ENCODE measurements around the gene SPATA31C2. TPM values are rescaled to one million over a fixed set of nuclear protein-coding genes. Genes with fewer than 3 reads are reported as not detected.
"Not testable (repeated sequence)": the region's sequence is repeated elsewhere in the genome, so short reads cannot be mapped to it uniquely, and the experiment has no call there.

SPATA31C2 gene
- total and polyA plus RNA-seq, 7 experiments from 2014 or later, result 0.17 TPM; not detected in 6

DNA sequence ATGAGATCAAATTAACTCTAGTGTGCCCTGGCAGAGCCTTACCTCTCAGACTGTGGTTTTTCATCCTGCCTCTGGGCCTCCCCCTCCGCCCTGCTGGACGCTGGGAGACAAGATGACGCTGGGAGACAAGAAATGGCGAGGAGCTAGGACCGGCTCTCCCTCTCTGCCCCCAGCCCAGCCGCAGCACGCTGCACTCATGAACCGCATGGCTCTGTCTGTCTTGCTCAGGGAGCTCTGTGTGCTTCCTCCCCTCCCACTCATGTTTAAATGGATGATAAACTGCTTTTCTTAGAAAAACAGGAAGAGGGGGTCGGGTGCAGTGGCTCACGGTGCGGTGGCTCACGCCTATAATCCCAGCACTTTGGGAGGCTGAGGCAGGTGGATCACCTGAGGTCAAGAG lies 4.7 kb downstream of the SPATA31C2 start:
- H3K4me3 Mint-ChIP-seq, result peak overlapping the region in 1 of 10 donors; percentile 35
- H3K36me3 Mint-ChIP-seq; H3K36me3 ChIP-seq (ENCODE audit: control insufficient read depth in 2 of 3, insufficient read depth in 3 of 3, low read length in 3 of 3); H3K9me3 Mint-ChIP-seq; H3K4me3 ChIP-seq (ENCODE audit: low read length); H3K27me3 Mint-ChIP-seq; H3K27ac ChIP-seq (ENCODE audit: low read depth, low read length); ATAC-seq; H3K27ac Mint-ChIP-seq; DNase-seq; H3K4me1 ChIP-seq (ENCODE audit: control insufficient read depth in 2 of 2, insufficient read depth in 2 of 2, low read length in 2 of 2); intact Hi-C loops (cut with micrococcal nuclease); CTCF ChIA-PET; H3K4me1 Mint-ChIP-seq; H3K9me3 ChIP-seq (ENCODE audit: control insufficient read depth in 2 of 3, low read length in 3 of 3); POLR2A ChIA-PET; H3K27me3 ChIP-seq (ENCODE audit: control insufficient read depth in 2 of 2, insufficient read depth in 2 of 2, low read length in 2 of 2): not testable (repeated sequence)

DNA sequence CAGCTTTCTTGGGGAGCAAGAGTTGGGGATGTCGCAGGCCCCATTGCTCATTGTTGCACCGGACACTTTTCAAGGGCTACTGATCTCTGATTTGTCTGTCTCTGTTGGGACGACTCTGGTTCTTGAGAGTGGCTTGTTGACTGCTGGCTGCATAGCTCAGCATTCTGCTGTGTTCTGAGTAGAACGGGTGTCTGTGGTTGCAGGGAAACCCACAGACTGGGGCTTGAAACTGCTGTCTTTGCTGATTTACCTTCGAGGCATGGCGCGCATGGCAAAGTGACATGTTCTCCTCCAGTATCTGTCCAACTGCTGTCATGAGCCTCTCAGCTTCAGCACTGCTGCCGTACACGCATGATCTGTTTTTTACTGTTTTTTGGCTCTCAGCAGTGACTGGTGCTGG lies 8.7 kb downstream of the SPATA31C2 start:
- POLR2A ChIA-PET; H3K36me3 Mint-ChIP-seq; H3K27me3 ChIP-seq (ENCODE audit: control insufficient read depth in 2 of 2, insufficient read depth in 2 of 2, low read length in 2 of 2); intact Hi-C loops (cut with micrococcal nuclease); CTCF ChIA-PET; ATAC-seq; H3K4me1 ChIP-seq (ENCODE audit: control insufficient read depth in 2 of 2, insufficient read depth in 2 of 2, low read length in 2 of 2); H3K9me3 Mint-ChIP-seq; H3K27ac ChIP-seq (ENCODE audit: low read depth, low read length); H3K27ac Mint-ChIP-seq; H3K27me3 Mint-ChIP-seq; H3K9me3 ChIP-seq (ENCODE audit: control insufficient read depth in 2 of 3, low read length in 3 of 3); H3K36me3 ChIP-seq (ENCODE audit: control insufficient read depth in 2 of 3, insufficient read depth in 3 of 3, low read length in 3 of 3); DNase-seq; H3K4me1 Mint-ChIP-seq; H3K4me3 ChIP-seq (ENCODE audit: low read length): not testable (repeated sequence)
- peak overlapping the region in 1 of 10 donors; percentile 12 for H3K4me3 Mint-ChIP-seq

DNA sequence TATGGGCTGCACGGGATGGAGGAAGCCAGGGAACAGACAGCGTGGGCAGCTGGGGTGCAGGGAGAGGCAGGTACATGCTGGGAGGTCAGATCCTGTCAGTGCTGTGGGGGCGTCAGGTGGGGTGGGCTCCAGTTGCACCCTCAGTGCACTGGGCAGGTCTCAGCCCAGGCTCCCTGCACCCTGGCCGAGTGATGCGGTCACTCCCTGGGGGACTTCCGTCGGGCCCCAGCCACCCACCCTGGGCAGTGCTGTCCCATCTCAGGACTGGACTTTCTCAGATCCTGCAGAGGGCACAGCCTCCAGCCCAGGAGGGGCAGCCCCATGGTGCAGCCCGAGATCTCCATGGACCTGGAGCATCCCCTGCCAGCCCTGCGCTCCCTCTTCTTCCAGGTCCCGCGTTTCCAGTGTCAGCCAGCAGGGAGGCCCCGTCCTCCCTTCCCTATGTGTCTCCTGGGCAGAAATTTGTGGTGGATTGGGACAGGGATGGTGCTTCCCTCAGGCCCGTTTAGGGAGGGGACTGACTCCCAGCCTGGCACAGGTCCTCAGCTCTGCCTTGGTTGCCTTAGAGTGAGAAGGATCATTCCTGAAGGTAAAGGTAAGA lies 10.5 kb downstream of the SPATA31C2 start:
- H3K4me3 ChIP-seq (ENCODE audit: low read length); intact Hi-C loops (cut with micrococcal nuclease); H3K27ac Mint-ChIP-seq; H3K36me3 ChIP-seq (ENCODE audit: control insufficient read depth in 2 of 3, insufficient read depth in 3 of 3, low read length in 3 of 3); H3K4me1 ChIP-seq (ENCODE audit: control insufficient read depth in 2 of 2, insufficient read depth in 2 of 2, low read length in 2 of 2); CTCF ChIA-PET; H3K4me3 Mint-ChIP-seq; DNase-seq; H3K36me3 Mint-ChIP-seq; H3K9me3 Mint-ChIP-seq; H3K9me3 ChIP-seq (ENCODE audit: control insufficient read depth in 2 of 3, low read length in 3 of 3); ATAC-seq; H3K27ac ChIP-seq (ENCODE audit: low read depth, low read length); H3K27me3 Mint-ChIP-seq; H3K27me3 ChIP-seq (ENCODE audit: control insufficient read depth in 2 of 2, insufficient read depth in 2 of 2, low read length in 2 of 2); H3K4me1 Mint-ChIP-seq; POLR2A ChIA-PET: not testable (repeated sequence)

DNA sequence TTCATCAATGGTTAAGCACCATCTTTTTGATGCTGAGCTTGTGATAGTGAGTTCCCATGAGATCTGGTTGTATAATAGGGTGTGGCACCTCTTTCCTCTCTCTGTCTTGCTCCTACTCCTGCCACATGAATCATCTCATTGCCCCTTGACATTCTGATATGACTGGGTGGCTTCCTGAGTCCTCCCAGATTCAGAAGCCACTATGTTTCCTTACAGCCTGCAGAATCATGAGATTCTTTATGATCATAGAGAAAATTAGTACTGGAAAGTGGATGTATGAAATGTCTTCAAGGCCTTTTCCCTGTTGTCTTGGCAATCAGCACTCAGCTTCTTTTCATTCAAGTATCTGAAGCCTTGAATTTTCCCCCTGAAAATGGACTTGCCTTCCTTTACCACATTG lies 14.9 kb downstream of the SPATA31C2 start:
- H3K9me3 Mint-ChIP-seq; H3K27ac ChIP-seq (ENCODE audit: low read depth, low read length); H3K36me3 Mint-ChIP-seq; H3K4me3 Mint-ChIP-seq; H3K27ac Mint-ChIP-seq; H3K4me3 ChIP-seq (ENCODE audit: low read length); H3K4me1 ChIP-seq (ENCODE audit: control insufficient read depth in 2 of 2, insufficient read depth in 2 of 2, low read length in 2 of 2); H3K27me3 Mint-ChIP-seq; intact Hi-C loops (cut with micrococcal nuclease); CTCF ChIA-PET; ATAC-seq; H3K9me3 ChIP-seq (ENCODE audit: control insufficient read depth in 2 of 3, low read length in 3 of 3); DNase-seq; POLR2A ChIA-PET; H3K36me3 ChIP-seq (ENCODE audit: control insufficient read depth in 2 of 3, insufficient read depth in 3 of 3, low read length in 3 of 3); H3K27me3 ChIP-seq (ENCODE audit: control insufficient read depth in 2 of 2, insufficient read depth in 2 of 2, low read length in 2 of 2); H3K4me1 Mint-ChIP-seq: not testable (repeated sequence)

DNA sequence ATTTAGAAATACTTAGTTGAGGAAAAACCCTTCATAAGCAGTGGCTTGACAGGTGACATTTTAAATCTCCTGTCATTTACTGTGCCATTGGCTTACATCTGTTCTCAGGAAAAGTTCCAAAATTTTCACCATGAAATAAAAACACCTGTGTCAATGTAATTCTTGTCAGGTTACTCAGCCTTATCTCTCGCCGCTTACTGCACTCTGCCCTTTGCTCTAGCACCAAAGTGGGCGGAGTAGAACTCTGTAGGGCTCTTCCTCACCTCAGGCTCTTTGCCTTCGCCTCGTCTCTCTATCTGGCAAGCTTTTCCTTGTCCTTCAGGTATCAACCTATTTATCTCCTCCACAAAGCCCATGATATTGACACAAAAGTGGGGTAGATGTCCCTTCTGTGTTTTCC lies 20.2 kb downstream of the SPATA31C2 start:
- DNase-seq; intact Hi-C loops (cut with micrococcal nuclease); POLR2A ChIA-PET; H3K36me3 ChIP-seq (ENCODE audit: control insufficient read depth in 2 of 3, insufficient read depth in 3 of 3, low read length in 3 of 3); H3K9me3 Mint-ChIP-seq; H3K9me3 ChIP-seq (ENCODE audit: control insufficient read depth in 2 of 3, low read length in 3 of 3); H3K27me3 Mint-ChIP-seq; H3K27ac Mint-ChIP-seq; H3K36me3 Mint-ChIP-seq; H3K27ac ChIP-seq (ENCODE audit: low read depth, low read length); H3K4me1 ChIP-seq (ENCODE audit: control insufficient read depth in 2 of 2, insufficient read depth in 2 of 2, low read length in 2 of 2); H3K4me1 Mint-ChIP-seq; ATAC-seq; H3K27me3 ChIP-seq (ENCODE audit: control insufficient read depth in 2 of 2, insufficient read depth in 2 of 2, low read length in 2 of 2); CTCF ChIA-PET; H3K4me3 ChIP-seq (ENCODE audit: low read length); H3K4me3 Mint-ChIP-seq: not testable (repeated sequence)

DNA sequence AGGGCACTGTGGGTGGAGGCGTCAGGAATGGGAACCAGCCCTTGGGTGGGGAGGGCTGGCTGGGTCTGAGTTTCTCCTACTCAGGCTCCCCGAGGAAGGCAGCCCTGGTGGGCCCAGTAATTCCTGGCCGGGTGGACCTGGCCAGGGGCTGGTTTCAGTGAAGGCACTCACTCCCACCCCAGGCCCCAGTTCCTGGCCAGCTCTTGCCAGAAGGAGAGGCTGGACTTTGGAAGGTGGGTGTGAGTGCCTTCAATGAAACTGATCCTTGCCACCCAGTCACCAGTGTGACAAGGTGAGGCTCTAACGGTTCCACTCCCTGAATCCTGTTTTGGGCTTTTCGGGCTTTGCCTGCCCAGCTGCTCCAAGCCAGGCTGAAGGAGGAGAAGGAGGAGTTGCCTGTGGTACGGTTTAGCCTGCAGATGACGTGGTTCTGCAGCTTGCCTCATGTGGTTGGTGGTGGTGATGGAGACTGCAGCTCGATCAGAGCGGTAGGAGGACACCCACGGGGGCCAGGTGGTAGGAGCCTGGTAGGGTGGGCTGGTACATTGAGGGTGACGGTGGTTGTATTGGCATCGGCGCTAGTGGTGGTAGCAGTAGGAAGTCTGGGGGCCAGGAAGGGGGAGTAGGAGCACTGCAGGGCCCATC lies 23.2 kb downstream of the SPATA31C2 start:
- not testable (repeated sequence) for H3K4me3 Mint-ChIP-seq

DNA sequence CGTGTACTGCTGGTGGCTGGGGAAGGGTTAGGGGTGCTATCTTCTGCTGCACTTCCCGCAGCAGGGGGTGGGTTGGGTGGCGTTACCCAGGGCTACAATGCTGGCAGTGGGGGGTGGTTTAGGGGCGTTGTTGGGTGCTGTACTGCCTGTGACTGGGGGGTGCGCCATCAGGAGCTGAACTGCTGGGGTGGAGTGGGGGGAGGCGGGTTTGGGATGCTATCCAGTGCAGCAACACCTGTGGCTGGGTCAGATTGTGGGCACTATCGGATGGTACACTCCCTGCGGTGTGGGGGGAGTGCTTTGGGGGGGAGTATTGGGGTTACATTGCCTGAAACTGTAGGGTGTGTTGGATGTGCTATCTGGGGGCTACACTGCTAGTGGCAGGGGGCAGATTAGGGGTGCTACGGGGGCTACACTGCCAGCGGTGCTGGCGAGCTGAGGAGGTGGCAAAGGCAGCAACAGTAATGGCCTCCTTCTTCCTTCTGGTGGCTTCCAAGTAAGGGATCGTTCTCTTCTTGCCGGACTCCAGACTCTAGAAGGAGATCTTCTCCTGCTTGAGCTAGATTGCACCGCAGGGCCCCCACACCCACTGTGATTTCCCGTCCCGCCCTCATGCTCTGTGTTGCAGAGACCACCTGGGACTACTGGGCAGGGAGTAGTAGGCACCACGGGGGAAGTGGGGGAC lies 23.9 kb downstream of the SPATA31C2 start:
- POLR2A ChIA-PET; H3K27me3 Mint-ChIP-seq; H3K36me3 ChIP-seq (ENCODE audit: control insufficient read depth in 2 of 3, insufficient read depth in 3 of 3, low read length in 3 of 3); intact Hi-C loops (cut with micrococcal nuclease); ATAC-seq; H3K9me3 ChIP-seq (ENCODE audit: control insufficient read depth in 2 of 3, low read length in 3 of 3); H3K4me1 Mint-ChIP-seq; H3K27ac ChIP-seq (ENCODE audit: low read depth, low read length); H3K4me1 ChIP-seq (ENCODE audit: control insufficient read depth in 2 of 2, insufficient read depth in 2 of 2, low read length in 2 of 2); H3K4me3 ChIP-seq (ENCODE audit: low read length); H3K27me3 ChIP-seq (ENCODE audit: control insufficient read depth in 2 of 2, insufficient read depth in 2 of 2, low read length in 2 of 2); H3K36me3 Mint-ChIP-seq; H3K4me3 Mint-ChIP-seq; DNase-seq; CTCF ChIA-PET; H3K9me3 Mint-ChIP-seq: not testable (repeated sequence)
- peak overlapping the region in 1 of 9 donors; percentile 32 for H3K27ac Mint-ChIP-seq

More for the DNA sequence above, 23.2 kb downstream of the SPATA31C2 start:
- H3K36me3 ChIP-seq (ENCODE audit: control insufficient read depth in 2 of 3, insufficient read depth in 3 of 3, low read length in 3 of 3); intact Hi-C loops (cut with micrococcal nuclease); DNase-seq; H3K4me3 ChIP-seq (ENCODE audit: low read length); H3K27me3 Mint-ChIP-seq; H3K4me1 ChIP-seq (ENCODE audit: control insufficient read depth in 2 of 2, insufficient read depth in 2 of 2, low read length in 2 of 2); H3K9me3 ChIP-seq (ENCODE audit: control insufficient read depth in 2 of 3, low read length in 3 of 3); ATAC-seq; CTCF ChIA-PET; H3K36me3 Mint-ChIP-seq; H3K4me1 Mint-ChIP-seq; H3K27ac ChIP-seq (ENCODE audit: low read depth, low read length); POLR2A ChIA-PET; H3K27ac Mint-ChIP-seq; H3K9me3 Mint-ChIP-seq; H3K27me3 ChIP-seq (ENCODE audit: control insufficient read depth in 2 of 2, insufficient read depth in 2 of 2, low read length in 2 of 2): not testable (repeated sequence)

All from naive thymus-derived CD4-positive, alpha-beta T cell (primary cell).